Measurements from ENCODE around the gene KRT34.
"Not testable (repeated sequence)": the region's sequence is repeated elsewhere in the genome, so short reads cannot be mapped to it uniquely, and the experiment has no call there.

Gene KRT34

DNA sequence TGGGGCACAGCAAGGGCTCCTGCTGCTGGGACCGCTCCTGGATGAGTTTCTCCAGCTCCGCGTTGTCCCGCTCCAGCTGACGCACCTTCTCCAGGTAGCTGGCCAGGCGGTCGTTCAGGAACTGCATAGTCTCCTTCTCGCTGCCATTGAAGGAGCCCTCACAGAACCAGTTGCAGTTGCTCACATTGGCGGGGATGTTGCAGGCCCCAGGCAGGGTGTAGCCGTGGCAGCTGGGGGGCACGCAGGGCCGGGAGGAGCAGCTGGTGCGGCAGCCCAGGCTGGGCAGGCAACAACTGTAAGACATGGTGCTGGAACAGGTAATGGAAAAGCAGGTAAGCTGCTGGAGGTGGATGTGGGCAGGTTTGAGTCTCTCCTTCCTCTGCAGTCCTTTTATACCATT is at the start of gene KRT34:
Gene KRT34, minus strand, starts transcription at position 364 of the 400 bp plus-strand sequence. Its CDS starts 60 bp downstream, at position 304.
- not testable (repeated sequence) for H3K36me3 Mint-ChIP-seq (ENCODE audit: low read depth); H3K9me3 Mint-ChIP-seq; H3K27ac Mint-ChIP-seq; H3K4me3 Mint-ChIP-seq; H3K4me1 Mint-ChIP-seq
- H3K27me3 Mint-ChIP-seq (ENCODE audit: low read depth), result peaks cover 13% of the 10 kb centered on the region

DNA sequence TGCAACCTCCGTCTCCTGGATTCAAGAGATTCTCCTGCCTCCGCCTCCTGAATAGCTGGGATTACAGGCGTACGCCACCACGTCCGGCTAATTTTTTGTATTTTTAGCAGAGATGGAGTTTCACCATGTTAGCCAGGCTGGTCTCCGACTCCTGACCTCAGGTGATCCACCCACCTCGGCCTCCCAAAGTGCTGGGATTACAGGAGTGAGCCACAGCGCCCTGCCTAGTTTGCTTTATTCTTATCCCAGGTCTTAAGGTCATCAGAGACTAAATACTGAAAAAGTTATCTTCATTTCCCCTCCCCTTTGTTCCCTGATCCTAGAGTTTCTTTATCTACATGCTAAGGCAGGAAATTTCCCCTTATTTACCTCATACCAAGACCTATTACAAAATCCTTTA is 48.3 kb upstream of the KRT34 start:
- H3K9me3 Mint-ChIP-seq; H3K4me3 Mint-ChIP-seq; H3K27ac Mint-ChIP-seq; H3K36me3 Mint-ChIP-seq (ENCODE audit: low read depth): not testable (repeated sequence)
- H3K4me1 Mint-ChIP-seq, result peaks cover 17% of the 10 kb centered on the region
- peaks cover 19% of the 10 kb centered on the region for H3K27me3 Mint-ChIP-seq (ENCODE audit: low read depth)

DNA sequence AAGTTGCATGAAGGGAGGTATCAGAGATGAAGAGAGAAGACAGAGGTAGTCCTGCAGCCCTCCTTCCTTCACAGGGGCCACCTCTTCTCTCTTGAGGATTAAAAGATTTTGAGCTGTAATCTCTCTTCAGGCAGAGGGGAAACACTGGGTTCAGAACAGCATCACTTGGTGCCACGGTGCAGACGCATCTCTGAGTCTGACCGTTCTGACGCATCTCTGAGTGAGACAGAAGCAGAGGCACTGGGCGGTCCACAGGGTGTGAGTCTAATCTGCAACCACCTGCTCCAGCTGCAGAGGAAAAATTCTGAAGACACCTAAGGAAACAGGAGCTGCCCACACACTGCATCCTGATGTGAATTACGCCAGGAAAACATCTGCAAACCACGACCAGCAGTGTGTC is 47.6 kb upstream of the KRT34 start:
- Mint-ChIP-seq H3K9me3 (no peaks in the 10 kb centered on the region), H3K27ac (no peak overlapping the region), H3K27me3 (ENCODE audit: low read depth) (peaks cover 19% of the 10 kb centered on the region), H3K4me3 (no peak overlapping the region), H3K36me3 (ENCODE audit: low read depth) (no peaks in the 10 kb centered on the region), H3K4me1 (peaks cover 14% of the 10 kb centered on the region)
- TF ChIP-seq, protein P1, sequence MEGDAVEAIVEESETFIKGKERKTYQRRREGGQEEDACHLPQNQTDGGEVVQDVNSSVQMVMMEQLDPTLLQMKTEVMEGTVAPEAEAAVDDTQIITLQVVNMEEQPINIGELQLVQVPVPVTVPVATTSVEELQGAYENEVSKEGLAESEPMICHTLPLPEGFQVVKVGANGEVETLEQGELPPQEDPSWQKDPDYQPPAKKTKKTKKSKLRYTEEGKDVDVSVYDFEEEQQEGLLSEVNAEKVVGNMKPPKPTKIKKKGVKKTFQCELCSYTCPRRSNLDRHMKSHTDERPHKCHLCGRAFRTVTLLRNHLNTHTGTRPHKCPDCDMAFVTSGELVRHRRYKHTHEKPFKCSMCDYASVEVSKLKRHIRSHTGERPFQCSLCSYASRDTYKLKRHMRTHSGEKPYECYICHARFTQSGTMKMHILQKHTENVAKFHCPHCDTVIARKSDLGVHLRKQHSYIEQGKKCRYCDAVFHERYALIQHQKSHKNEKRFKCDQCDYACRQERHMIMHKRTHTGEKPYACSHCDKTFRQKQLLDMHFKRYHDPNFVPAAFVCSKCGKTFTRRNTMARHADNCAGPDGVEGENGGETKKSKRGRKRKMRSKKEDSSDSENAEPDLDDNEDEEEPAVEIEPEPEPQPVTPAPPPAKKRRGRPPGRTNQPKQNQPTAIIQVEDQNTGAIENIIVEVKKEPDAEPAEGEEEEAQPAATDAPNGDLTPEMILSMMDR (IDR thresholded peaks at IDR 0.05; ENCODE audit: unreplicated experiment in 3 of 3), result no peak

DNA sequence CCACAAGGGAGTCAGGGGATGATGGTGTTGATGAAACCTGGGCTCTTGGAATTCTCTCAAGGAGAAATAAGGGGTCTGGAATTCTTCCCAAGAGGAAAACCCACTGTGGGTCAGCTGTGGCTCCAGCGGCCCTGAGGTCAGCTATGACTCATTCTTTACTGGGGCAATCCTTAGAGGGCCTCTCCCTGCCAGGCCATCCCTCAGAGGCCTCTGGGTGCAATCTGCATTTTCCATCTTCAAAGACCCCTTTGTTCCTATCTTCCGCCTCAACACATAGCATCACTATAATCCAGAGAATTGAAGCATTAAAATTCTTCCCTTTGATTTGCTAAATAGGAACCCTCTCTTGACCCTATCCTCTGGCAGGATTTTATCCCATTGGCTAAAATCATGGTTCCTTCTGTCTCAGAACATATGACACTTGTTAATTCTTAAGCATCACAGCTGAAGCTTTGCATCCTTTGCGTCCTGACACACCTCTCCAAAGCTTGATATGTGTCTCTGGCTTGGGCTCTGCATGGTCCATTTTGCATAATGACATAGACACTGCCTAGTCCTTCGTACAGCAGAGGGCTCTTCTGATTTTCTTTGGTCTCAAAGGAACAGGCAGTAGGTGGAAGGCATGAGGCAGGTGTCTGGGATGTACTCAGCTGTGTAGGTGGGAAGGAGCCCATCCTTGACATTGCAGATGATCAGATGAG is 46.6 kb upstream of the KRT34 start:
- Mint-ChIP-seq H3K4me3 (no peak overlapping the region), H3K36me3 (ENCODE audit: low read depth) (no peaks in the 10 kb centered on the region), H3K27ac (no peak overlapping the region), H3K4me1 (peaks cover 5% of the 10 kb centered on the region), H3K9me3 (no peaks in the 10 kb centered on the region), H3K27me3 (ENCODE audit: low read depth) (peaks cover 19% of the 10 kb centered on the region)
- TF ChIP-seq, protein P1 (IDR thresholded peaks at IDR 0.05; ENCODE audit: unreplicated experiment in 3 of 3), result no peak

DNA sequence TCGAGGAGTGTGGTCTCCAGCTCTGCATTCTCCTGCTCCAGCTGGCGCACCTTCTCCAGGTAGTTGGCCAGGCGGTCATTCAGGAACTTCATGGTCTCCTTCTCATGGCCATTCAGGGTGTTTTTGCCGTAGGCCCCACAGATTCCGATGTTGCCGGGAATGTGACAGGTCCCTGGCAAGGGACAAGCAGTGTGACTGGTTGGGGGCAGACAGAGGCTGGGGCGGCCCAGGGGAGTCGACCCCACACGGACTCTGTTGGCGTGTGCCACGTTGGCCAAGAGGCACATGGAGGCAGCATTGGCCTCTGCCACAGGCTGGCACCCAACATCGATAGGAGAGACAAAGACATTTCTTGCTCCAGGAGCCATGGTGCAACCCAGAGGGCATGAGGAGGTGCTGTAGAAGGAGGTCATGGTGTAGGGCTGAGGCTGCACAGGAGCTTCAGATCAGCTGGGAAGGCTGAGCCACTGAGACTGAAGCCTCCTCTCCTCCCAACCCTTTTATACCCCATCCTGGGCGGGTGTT is 42.1 kb upstream of the KRT34 start, which contains the start of gene KRT37:
Gene KRT37, minus strand, starts transcription at position 475 of the 525 bp plus-strand sequence. Its CDS starts 62 bp downstream, at position 413.
- TF ChIP-seq, protein P1 (IDR thresholded peaks at IDR 0.05; ENCODE audit: unreplicated experiment in 3 of 3), result no peak
- Mint-ChIP-seq H3K4me3 (no peak within 1 kb of the TSS), H3K9me3 (no peaks in the 10 kb centered on the region), H3K36me3 (ENCODE audit: low read depth) (no peaks in the 10 kb centered on the region), H3K4me1 (no peaks in the 10 kb centered on the region), H3K27ac (no peak within 1 kb of the TSS), H3K27me3 (ENCODE audit: low read depth) (peaks cover 21% of the 10 kb centered on the region)

DNA sequence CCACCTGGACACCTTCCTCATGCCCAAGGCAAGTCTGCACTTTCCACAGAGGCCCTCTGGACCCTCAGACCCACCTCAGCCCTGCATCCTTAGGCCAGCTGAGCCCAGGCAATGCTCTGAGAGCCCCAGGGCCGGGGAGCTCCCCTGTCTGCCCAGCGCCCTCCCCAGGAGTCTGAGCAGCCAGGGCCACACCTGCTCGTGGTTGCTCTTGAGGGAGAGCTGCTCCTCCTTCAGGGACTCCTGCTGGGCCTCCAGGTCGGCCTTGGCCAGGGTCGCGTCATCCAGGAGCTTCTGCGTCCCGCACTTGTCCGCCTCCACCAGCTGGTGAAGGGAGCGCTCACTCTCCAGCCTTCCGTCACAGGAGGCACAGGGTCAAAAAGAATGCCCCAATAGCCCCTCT is 40.5 kb upstream of the KRT34 start:
- peaks cover 21% of the 10 kb centered on the region for H3K27me3 Mint-ChIP-seq (ENCODE audit: low read depth)
- not testable (repeated sequence) for H3K4me1 Mint-ChIP-seq

DNA sequence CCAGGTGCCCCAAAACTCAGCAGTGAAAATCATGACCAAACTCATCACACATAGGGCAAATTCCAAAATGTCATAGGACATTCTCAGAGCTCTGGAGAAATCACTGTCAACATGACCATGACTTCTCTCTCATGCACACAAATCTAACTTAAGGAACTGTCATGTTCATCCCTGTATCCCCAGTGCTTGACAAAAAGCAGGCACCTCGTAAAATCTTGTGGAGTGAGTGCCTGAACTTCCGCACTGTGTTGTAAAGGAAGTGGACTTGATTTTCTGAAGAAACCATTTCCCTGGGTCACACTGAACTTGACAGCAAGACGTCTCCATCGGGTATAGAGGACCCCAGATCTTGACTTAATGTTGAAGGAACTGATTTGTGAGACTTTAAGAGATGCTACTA is 39.5 kb upstream of the KRT34 start:
- Mint-ChIP-seq H3K9me3 (no peaks in the 10 kb centered on the region), H3K27ac (no peak overlapping the region), H3K27me3 (ENCODE audit: low read depth) (peaks cover 21% of the 10 kb centered on the region), H3K36me3 (ENCODE audit: low read depth) (no peaks in the 10 kb centered on the region), H3K4me3 (no peak overlapping the region), H3K4me1 (peaks cover under 1% of the 10 kb centered on the region)
- TF ChIP-seq, protein P1 (IDR thresholded peaks at IDR 0.05; ENCODE audit: unreplicated experiment in 3 of 3), result no peak

More for the DNA sequence above, 40.5 kb upstream of the KRT34 start:
- H3K27ac Mint-ChIP-seq; H3K36me3 Mint-ChIP-seq (ENCODE audit: low read depth); H3K9me3 Mint-ChIP-seq; H3K4me3 Mint-ChIP-seq: not testable (repeated sequence)

All from nephron (organoid).